Measurements from ENCODE around the gene SF3A1.

GRCh38 chr22:30365891-30366290 is 9.2 kb upstream of the SF3A1 start:
- TF ChIP-seq, protein P1, sequence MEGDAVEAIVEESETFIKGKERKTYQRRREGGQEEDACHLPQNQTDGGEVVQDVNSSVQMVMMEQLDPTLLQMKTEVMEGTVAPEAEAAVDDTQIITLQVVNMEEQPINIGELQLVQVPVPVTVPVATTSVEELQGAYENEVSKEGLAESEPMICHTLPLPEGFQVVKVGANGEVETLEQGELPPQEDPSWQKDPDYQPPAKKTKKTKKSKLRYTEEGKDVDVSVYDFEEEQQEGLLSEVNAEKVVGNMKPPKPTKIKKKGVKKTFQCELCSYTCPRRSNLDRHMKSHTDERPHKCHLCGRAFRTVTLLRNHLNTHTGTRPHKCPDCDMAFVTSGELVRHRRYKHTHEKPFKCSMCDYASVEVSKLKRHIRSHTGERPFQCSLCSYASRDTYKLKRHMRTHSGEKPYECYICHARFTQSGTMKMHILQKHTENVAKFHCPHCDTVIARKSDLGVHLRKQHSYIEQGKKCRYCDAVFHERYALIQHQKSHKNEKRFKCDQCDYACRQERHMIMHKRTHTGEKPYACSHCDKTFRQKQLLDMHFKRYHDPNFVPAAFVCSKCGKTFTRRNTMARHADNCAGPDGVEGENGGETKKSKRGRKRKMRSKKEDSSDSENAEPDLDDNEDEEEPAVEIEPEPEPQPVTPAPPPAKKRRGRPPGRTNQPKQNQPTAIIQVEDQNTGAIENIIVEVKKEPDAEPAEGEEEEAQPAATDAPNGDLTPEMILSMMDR (IDR thresholded peaks at IDR 0.05; ENCODE audit: low read depth, low read length): no peak
- TF ChIP-seq EZH2phosphoT487 (IDR thresholded peaks at IDR 0.05; ENCODE audit: low read depth): no peak

All from OCI-LY3 (cell line).